Right lobe of liver (tissue), 4 donors: ENCODE measurements around the gene PLCB1.

ENCODE experiments used
- CTCF ChIP-seq, 4 donors: fragments of 200-600 bp in 3 of 4; fragments of 450-650 bp in 1 of 4; IDR thresholded peaks; one replicate each; pipeline versions ENCODE4 v1.5.1 to v1.8.0; 2016 to 2022; ENCODE audit warnings: antibody characterized with exemption in 4 of 4, mild to moderate bottlenecking in 2 of 4
- POLR2A ChIP-seq: fragments of 450-650 bp; IDR thresholded peaks from one replicate; pipeline ENCODE4 v1.6.1; 2017; ENCODE audit warnings: antibody characterized with exemption, mild to moderate bottlenecking
- donor health status: DM: no; HTN: no; CAD: no.
- donor health status: DM: no; HTN: no; CAD: no.
- donor health status: DM: no; HTN: yes; CAD: no.

DNA sequence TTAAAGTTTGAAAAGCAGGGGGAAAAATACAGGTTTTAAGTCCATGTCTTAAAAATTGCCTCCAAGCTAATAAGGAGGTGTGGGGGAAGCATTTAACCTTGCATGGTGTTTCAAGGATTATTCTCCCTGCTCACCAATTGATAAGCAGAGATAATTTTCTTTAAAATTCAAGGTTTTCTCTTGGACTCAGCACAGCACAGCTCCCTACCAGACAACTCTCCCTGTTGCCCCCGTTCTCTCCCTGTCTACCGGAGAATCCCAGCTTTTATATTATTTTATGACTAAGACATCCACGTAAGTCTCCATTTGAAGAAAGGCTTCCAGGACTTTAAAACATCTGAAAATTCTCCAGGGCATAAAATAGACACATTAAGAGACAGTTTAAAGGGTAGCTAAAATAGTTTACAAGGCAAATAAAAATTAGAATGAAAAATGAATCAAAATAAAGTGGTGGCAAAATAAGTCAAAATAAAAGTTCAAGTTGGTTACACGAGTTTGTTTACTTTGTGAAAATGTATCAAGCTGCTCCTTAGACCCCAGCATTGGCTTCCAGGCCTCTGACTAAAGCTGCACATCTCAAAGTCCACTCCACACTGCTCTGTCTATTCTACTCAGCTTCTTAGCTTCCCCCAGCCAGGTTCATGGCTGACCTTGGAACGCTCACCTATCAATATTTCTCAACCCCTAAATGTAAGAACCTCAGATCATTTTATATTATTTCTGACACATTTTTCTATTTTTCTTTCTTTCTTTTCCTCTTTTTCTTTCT is 748.2 kb downstream of the PLCB1 start:
- TF ChIP-seq POLR2A (no peak), CTCF (IDR thresholded peaks at IDR 0.05) (no peak)
